IMR-90 (cell line): ENCODE data around the gene LDLRAD1.

ENCODE experiments used
- POLR2A ChIP-seq: IDR thresholded peaks from 2 replicates; pipeline ENCODE4 v1.6.1; 2012; ENCODE audit warnings: mild to moderate bottlenecking, low read depth, low read length
- RCOR1 ChIP-seq: IDR thresholded peaks from 2 replicates; pipeline ENCODE4 v1.6.1; 2012; ENCODE audit warnings: mild to moderate bottlenecking, low read length, improper control_type of control experiment; ENCODE audit not compliant: insufficient replicate concordance
- TF ChIP-seq, protein P1 (sequence below): conservative IDR thresholded peaks from 2 replicates; pipeline ENCODE4 v1.5.1; 2012; ENCODE audit warnings: mild to moderate bottlenecking, low read depth, low read length, improper control_type of control experiment
- TF ChIP-seq, protein P2 (sequence below): fragments of 150-350 bp; IDR thresholded peaks from 2 replicates; pipeline ENCODE4 v1.6.1; 2017; ENCODE audit warnings: mild to moderate bottlenecking, antibody characterized with exemption, low read length, low read depth
- TF ChIP-seq, protein P3 (sequence below): fragments of 150-350 bp; IDR thresholded peaks from 2 replicates; pipeline ENCODE4 v1.6.1; 2016; ENCODE audit warnings: low read depth, mild to moderate bottlenecking, low read length, moderate library complexity, borderline replicate concordance

DNA sequence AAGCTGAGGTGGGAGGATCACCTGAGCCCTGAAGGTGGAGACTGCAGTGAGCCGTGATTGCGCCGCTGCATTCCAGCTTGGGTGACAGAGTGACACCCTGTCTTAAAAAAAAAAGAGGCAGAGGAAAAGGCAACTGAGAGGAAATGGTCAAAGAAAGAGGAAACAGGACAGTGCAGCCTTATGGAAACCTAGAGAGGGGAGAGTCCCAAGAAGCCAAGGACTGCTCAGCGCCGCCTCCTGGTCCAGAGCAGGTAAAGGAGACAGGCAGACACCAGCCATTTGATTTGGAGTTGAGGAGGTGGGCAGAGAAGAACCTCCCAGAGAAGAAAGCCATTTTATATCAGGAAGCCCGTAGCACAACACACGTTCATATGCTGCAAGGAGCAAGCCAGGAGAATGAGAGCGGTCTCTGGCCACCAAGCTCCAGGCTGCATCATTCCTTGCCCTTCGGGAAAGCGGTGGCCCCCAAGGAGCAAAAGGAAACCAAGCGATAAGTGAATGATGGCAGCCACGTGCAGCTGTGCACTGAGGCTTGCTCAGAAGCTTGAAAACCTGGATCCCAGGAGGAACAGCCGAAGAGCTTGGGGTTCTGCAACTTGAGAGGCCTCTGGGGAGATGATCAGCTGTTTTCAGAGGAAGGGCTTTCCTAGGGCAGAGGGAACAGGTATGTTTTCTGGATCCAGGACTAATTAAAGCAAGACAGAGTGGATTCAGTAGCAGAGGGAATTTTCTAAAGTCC lies 38.1 kb downstream of the LDLRAD1 start:
- no peak for TF ChIP-seq RCOR1
- TF ChIP-seq POLR2A = no peak
- TF ChIP-seq, protein P1, sequence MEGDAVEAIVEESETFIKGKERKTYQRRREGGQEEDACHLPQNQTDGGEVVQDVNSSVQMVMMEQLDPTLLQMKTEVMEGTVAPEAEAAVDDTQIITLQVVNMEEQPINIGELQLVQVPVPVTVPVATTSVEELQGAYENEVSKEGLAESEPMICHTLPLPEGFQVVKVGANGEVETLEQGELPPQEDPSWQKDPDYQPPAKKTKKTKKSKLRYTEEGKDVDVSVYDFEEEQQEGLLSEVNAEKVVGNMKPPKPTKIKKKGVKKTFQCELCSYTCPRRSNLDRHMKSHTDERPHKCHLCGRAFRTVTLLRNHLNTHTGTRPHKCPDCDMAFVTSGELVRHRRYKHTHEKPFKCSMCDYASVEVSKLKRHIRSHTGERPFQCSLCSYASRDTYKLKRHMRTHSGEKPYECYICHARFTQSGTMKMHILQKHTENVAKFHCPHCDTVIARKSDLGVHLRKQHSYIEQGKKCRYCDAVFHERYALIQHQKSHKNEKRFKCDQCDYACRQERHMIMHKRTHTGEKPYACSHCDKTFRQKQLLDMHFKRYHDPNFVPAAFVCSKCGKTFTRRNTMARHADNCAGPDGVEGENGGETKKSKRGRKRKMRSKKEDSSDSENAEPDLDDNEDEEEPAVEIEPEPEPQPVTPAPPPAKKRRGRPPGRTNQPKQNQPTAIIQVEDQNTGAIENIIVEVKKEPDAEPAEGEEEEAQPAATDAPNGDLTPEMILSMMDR = no peak
- TF ChIP-seq, protein P2, sequence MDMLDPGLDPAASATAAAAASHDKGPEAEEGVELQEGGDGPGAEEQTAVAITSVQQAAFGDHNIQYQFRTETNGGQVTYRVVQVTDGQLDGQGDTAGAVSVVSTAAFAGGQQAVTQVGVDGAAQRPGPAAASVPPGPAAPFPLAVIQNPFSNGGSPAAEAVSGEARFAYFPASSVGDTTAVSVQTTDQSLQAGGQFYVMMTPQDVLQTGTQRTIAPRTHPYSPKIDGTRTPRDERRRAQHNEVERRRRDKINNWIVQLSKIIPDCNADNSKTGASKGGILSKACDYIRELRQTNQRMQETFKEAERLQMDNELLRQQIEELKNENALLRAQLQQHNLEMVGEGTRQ = no peak
- TF ChIP-seq, protein P3, sequence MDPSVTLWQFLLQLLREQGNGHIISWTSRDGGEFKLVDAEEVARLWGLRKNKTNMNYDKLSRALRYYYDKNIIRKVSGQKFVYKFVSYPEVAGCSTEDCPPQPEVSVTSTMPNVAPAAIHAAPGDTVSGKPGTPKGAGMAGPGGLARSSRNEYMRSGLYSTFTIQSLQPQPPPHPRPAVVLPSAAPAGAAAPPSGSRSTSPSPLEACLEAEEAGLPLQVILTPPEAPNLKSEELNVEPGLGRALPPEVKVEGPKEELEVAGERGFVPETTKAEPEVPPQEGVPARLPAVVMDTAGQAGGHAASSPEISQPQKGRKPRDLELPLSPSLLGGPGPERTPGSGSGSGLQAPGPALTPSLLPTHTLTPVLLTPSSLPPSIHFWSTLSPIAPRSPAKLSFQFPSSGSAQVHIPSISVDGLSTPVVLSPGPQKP = no peak
